ENCODE results near the gene GORASP1.

The GORASP1 gene

DNA sequence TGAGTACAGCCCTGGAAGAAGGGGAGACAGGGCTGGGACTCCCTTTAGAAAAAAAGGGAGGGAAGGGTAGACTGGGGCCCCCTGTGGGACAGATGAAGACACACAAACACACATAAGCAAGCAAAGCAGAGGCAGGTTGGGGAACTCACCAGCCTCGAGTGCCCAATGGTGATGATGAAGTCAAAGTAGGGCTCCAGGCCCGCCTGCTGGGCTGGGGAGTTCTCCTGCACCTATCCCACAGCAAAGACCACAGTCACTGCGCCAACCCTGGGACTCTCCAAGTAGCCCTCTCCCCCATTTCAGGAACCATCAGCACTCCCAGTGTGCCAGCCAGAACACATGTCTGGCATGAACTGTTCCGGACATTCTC is 4.1 kb downstream of the GORASP1 start:
- H3K27me3 Mint-ChIP-seq = no peaks in the 10 kb centered on the region
- no peaks in the 10 kb centered on the region for H3K9me3 Mint-ChIP-seq
- H3K36me3 Mint-ChIP-seq = no peaks in the 10 kb centered on the region
- peak overlapping the region; percentile 72 for H3K27ac Mint-ChIP-seq
- no peak overlapping the region for H3K4me3 Mint-ChIP-seq
- H3K4me1 Mint-ChIP-seq = peaks cover 52% of the 10 kb centered on the region

- H3K4me1 Mint-ChIP-seq = peaks cover 46% of the 10 kb centered on the region
These were observed 4.7 kb downstream of the GORASP1 start for GRCh38 chr3:39102504-39103323.

GRCh38 chr3:39101022-39101689 is 6.3 kb downstream of the GORASP1 start:
- no peak overlapping the region for H3K4me3 Mint-ChIP-seq
- H3K9me3 Mint-ChIP-seq = no peaks in the 10 kb centered on the region
- peak overlapping the region; percentile 65 for H3K27ac Mint-ChIP-seq
- H3K27me3 Mint-ChIP-seq = no peaks in the 10 kb centered on the region
- peaks cover 39% of the 10 kb centered on the region for H3K4me1 Mint-ChIP-seq
- H3K36me3 Mint-ChIP-seq = no peaks in the 10 kb centered on the region

More at GRCh38 chr3:39102504-39103323, 4.7 kb downstream of the GORASP1 start:
- Mint-ChIP-seq H3K9me3 (no peaks in the 10 kb centered on the region), H3K27me3 (no peaks in the 10 kb centered on the region), H3K27ac (peak overlapping the region; percentile 83), H3K4me3 (no peak overlapping the region), H3K36me3 (no peaks in the 10 kb centered on the region)

- Mint-ChIP-seq H3K4me1 (peaks cover 32% of the 10 kb centered on the region), H3K27me3 (no peaks in the 10 kb centered on the region), H3K9me3 (no peaks in the 10 kb centered on the region), H3K4me3 (no peak overlapping the region), H3K36me3 (no peaks in the 10 kb centered on the region), H3K27ac (no peak overlapping the region)
These were observed 6.9 kb downstream of the GORASP1 start for GRCh38 chr3:39100500-39100886.

GRCh38 chr3:39099738-39100499 is 7.5 kb downstream of the GORASP1 start:
- H3K4me3 Mint-ChIP-seq = no peak overlapping the region
- peaks cover 26% of the 10 kb centered on the region for H3K4me1 Mint-ChIP-seq
- H3K9me3 Mint-ChIP-seq = no peaks in the 10 kb centered on the region
- H3K27ac Mint-ChIP-seq = no peak overlapping the region
- H3K36me3 Mint-ChIP-seq = no peaks in the 10 kb centered on the region
- H3K27me3 Mint-ChIP-seq = no peaks in the 10 kb centered on the region

DNA sequence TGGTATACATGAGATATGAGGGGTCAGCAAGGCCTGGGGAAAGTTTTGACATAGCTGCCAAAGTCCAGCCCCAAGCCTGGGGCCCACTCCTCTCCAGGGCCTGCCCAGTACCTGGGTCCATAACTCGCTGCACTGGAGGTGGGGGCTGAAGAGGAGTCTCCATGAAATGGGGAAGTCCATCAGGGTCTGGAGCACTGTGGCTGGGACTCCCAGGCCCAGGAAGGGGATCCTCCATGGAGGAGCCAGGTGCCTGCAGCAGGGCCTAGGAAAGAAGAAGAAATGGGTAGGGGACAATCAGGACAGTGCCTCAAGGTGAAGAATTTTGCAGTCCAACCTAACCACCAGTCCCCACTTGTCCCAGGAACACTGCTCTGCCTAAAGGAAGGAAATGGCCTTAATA is 8.2 kb downstream of the GORASP1 start:
- Mint-ChIP-seq H3K4me3 (no peak overlapping the region), H3K36me3 (no peaks in the 10 kb centered on the region), H3K27ac (no peak overlapping the region), H3K4me1 (peaks cover 25% of the 10 kb centered on the region), H3K9me3 (no peaks in the 10 kb centered on the region), H3K27me3 (no peaks in the 10 kb centered on the region)

DNA sequence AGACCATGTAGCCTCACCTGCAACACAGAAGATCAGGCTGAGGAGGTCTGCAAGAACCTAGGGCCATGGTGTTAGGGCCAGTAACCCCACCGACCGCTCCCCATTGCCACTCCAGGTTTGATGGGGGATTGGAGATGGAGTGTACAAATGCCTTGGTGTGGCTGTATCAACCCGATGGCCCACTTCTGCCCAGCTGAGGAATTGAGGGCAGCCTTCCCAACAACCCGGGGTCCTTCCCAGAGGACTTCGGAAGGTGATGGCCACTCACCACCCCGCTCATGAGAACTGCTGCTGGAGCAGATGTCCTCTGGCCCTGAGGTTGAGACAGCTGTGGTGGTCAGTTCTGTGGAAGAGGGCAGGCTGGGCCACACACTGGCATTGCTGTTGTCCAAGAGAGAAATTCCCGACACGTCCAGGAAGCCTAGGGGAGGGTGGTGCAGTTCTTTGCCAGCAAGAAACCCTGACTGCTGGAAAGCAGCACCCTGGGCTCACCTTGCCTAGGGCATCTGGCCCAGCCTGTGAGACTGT is 8.9 kb downstream of the GORASP1 start:
- Mint-ChIP-seq H3K36me3 (peaks cover 3% of the 10 kb centered on the region), H3K27ac (no peak overlapping the region), H3K4me3 (no peak overlapping the region), H3K9me3 (no peaks in the 10 kb centered on the region), H3K4me1 (peaks cover 21% of the 10 kb centered on the region), H3K27me3 (no peaks in the 10 kb centered on the region)

DNA sequence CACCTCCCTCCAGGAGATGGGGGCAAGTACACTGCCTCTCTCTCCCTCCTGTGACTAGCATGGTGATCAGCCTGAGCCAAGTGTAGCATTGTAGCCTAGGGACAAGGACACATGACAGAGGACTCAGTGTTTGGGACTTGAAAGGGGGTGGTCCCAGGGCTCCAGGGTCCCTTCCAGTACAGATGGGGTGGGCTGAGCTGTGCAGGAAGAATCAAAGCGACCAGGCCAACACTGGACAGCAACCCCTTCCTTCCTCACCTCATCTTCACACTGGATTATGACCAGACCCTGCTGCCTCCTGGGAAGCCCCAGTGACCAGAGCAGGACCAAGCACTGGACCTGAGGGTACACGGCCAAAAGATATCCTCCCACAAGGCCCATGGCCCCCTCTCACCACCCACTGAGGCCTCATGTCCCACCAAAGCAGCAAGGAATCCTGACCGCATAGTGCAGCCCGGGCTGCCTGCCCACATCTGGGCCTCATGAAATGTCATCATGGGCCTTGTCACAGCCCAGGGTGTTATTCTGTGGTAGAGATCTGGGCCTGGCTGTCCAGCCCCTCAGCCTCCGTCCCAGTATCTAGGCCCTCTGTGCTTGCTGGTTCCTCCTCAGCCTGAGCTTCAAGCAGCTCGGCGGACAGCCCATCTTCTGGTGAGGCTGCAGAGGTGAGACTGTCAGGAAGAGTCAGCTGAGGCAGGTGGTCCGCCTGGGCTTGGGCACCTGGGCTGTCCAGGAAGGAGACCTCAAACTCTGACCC is 9.5 kb downstream of the GORASP1 start:
- H3K27me3 Mint-ChIP-seq = no peaks in the 10 kb centered on the region
- no peak overlapping the region for H3K4me3 Mint-ChIP-seq
- no peak overlapping the region for H3K27ac Mint-ChIP-seq
- H3K36me3 Mint-ChIP-seq = peaks cover 3% of the 10 kb centered on the region
- peaks cover 14% of the 10 kb centered on the region for H3K4me1 Mint-ChIP-seq
- H3K9me3 Mint-ChIP-seq = no peaks in the 10 kb centered on the region

DNA sequence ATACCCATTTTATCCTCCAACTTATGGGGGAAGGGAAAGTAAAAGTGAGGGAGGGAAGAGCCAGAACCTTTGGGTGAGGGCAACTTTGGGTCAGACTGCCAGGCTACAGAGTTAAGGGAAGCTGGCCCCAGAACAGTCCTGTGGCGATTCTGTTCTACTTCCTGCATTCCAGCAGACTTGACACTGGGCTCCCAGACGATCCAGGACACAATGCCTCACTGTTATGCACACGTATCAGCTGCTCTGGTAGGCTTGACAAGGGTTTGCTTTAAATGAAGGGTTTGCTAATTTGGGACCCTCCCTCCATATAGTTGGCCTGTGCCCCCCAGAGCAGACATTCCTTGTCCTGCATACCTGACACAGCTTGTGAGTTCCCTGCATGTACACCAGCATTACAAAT is 10.7 kb downstream of the GORASP1 start:
- H3K27me3 Mint-ChIP-seq = no peaks in the 10 kb centered on the region
- peaks cover 8% of the 10 kb centered on the region for H3K36me3 Mint-ChIP-seq
- H3K4me3 Mint-ChIP-seq = no peak overlapping the region
- peaks cover 5% of the 10 kb centered on the region for H3K4me1 Mint-ChIP-seq
- no peaks in the 10 kb centered on the region for H3K9me3 Mint-ChIP-seq
- H3K27ac Mint-ChIP-seq = peak overlapping the region; percentile 69

DNA sequence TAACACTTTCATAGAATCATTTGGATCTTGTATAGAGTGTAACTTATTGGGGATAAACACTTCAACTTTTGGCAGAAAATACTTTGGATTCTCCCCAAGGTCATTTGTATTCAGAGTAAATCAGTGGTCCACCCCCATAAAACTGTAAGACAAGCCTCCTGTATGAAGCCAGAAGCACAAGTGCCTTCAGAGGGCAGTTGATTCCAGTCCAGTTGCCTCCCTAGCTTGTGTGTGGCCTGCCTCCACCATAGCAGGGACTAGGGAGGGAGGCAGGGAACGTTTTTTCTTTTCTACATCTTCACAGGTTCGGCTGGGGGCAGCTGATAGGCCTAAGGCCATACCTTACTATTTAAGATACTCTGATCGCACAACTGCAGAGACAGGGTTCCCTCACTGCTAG is 11.6 kb downstream of the GORASP1 start:
- no peaks in the 10 kb centered on the region for H3K4me1 Mint-ChIP-seq
- H3K9me3 Mint-ChIP-seq = no peaks in the 10 kb centered on the region
- H3K27ac Mint-ChIP-seq = peak overlapping the region; percentile 41
- no peaks in the 10 kb centered on the region for H3K27me3 Mint-ChIP-seq
- peaks cover 8% of the 10 kb centered on the region for H3K36me3 Mint-ChIP-seq
- H3K4me3 Mint-ChIP-seq = no peak overlapping the region

GRCh38 chr3:39094851-39095677 is 12.4 kb downstream of the GORASP1 start:
- Mint-ChIP-seq H3K9me3 (no peaks in the 10 kb centered on the region), H3K27me3 (no peaks in the 10 kb centered on the region), H3K36me3 (peaks cover 8% of the 10 kb centered on the region), H3K27ac (peak overlapping the region; percentile 41), H3K4me1 (no peaks in the 10 kb centered on the region), H3K4me3 (no peak overlapping the region)

- H3K36me3 Mint-ChIP-seq = peaks cover 12% of the 10 kb centered on the region
- no peaks in the 10 kb centered on the region for H3K27me3 Mint-ChIP-seq
- H3K4me1 Mint-ChIP-seq = no peaks in the 10 kb centered on the region
- no peak overlapping the region for H3K27ac Mint-ChIP-seq
- H3K9me3 Mint-ChIP-seq = no peaks in the 10 kb centered on the region
- H3K4me3 Mint-ChIP-seq = no peak overlapping the region
These were observed 16.5 kb downstream of the GORASP1 start for GRCh38 chr3:39090922-39091321.

GRCh38 chr3:39088889-39089288 is 18.5 kb downstream of the GORASP1 start:
- no peaks in the 10 kb centered on the region for H3K27me3 Mint-ChIP-seq
- no peak overlapping the region for H3K4me3 Mint-ChIP-seq
- no peaks in the 10 kb centered on the region for H3K9me3 Mint-ChIP-seq
- no peaks in the 10 kb centered on the region for H3K4me1 Mint-ChIP-seq
- H3K36me3 Mint-ChIP-seq = peaks cover 14% of the 10 kb centered on the region
- H3K27ac Mint-ChIP-seq = no peak overlapping the region

GRCh38 chr3:39088456-39088855 is 19.0 kb downstream of the GORASP1 start:
- Mint-ChIP-seq H3K9me3 (no peaks in the 10 kb centered on the region), H3K27ac (no peak overlapping the region), H3K36me3 (peaks cover 13% of the 10 kb centered on the region), H3K4me3 (no peak overlapping the region), H3K4me1 (no peaks in the 10 kb centered on the region), H3K27me3 (no peaks in the 10 kb centered on the region)

All from activated naive CD4-positive, alpha-beta T cell treated with anti-CD3 and anti-CD28 coated beads, Interleukin-2, amount 50 U/mL, for 24 hours (primary cell).